ENCODE measurements around the gene METTL24.

Gene METTL24

GRCh38 chr6:110395221-110395620 is 37.1 kb upstream of the METTL24 start:
- Histone ChIP-seq H3F3A (ENCODE audit: insufficient read depth, low read length) (no peaks in the 10 kb centered on the region), H3K9me2 (ENCODE audit: low read depth, low read length) (no peaks in the 10 kb centered on the region), H3K27ac (ENCODE audit: low read depth, low read length, poor library complexity, severe bottlenecking) (no peak overlapping the region), H3K9me3 (ENCODE audit: low read length) (no peaks in the 10 kb centered on the region), H3K4me3 (ENCODE audit: low read depth, low read length, poor library complexity, severe bottlenecking) (no peak overlapping the region), H3K9ac (ENCODE audit: low read length) (no peak overlapping the region), H3K4me2 (ENCODE audit: low read length) (no peak overlapping the region), H3K79me2 (ENCODE audit: insufficient read depth, low read length) (no peaks in the 10 kb centered on the region), H4K20me1 (ENCODE audit: insufficient read depth, low read length) (no peaks in the 10 kb centered on the region), H3K36me3 (ENCODE audit: insufficient read depth, low read length) (no peaks in the 10 kb centered on the region), H3K27me3 (ENCODE audit: insufficient read depth, low read length) (no peaks in the 10 kb centered on the region), H2AFZ (ENCODE audit: low read length) (no peak overlapping the region), H3K4me1 (ENCODE audit: insufficient read depth, low read length, severe bottlenecking) (no peaks in the 10 kb centered on the region)
- no peak for TF ChIP-seq EZH2 (IDR thresholded peaks at IDR 0.05; ENCODE audit: borderline replicate concordance, low read length)

- Histone ChIP-seq H3K9ac (ENCODE audit: low read length) (no peak overlapping the region), H3K79me2 (ENCODE audit: insufficient read depth, low read length) (no peaks in the 10 kb centered on the region), H3K36me3 (ENCODE audit: insufficient read depth, low read length) (no peaks in the 10 kb centered on the region), H3K9me3 (ENCODE audit: low read length) (no peaks in the 10 kb centered on the region), H3K4me2 (ENCODE audit: low read length) (no peak overlapping the region), H2AFZ (ENCODE audit: low read length) (no peak overlapping the region), H4K20me1 (ENCODE audit: insufficient read depth, low read length) (no peaks in the 10 kb centered on the region), H3F3A (ENCODE audit: insufficient read depth, low read length) (no peaks in the 10 kb centered on the region), H3K4me3 (ENCODE audit: low read depth, low read length, poor library complexity, severe bottlenecking) (no peak overlapping the region), H3K9me2 (ENCODE audit: low read depth, low read length) (no peaks in the 10 kb centered on the region), H3K27ac (ENCODE audit: low read depth, low read length, poor library complexity, severe bottlenecking) (no peak overlapping the region), H3K4me1 (ENCODE audit: insufficient read depth, low read length, severe bottlenecking) (no peaks in the 10 kb centered on the region), H3K27me3 (ENCODE audit: insufficient read depth, low read length) (no peaks in the 10 kb centered on the region)
- no peak for TF ChIP-seq CTCF (IDR thresholded peaks at IDR 0.05; ENCODE audit: low read length)
- no peak for TF ChIP-seq EZH2 (IDR thresholded peaks at IDR 0.05; ENCODE audit: borderline replicate concordance, low read length)
These were observed 36.3 kb upstream of the METTL24 start for GRCh38 chr6:110394409-110394808.

GRCh38 chr6:110392727-110393126 is 34.6 kb upstream of the METTL24 start:
- no peak overlapping the region for H3K4me3 ChIP-seq (ENCODE audit: low read depth, low read length, poor library complexity, severe bottlenecking)
- no peaks in the 10 kb centered on the region for H3F3A ChIP-seq (ENCODE audit: insufficient read depth, low read length)
- H3K4me1 ChIP-seq (ENCODE audit: insufficient read depth, low read length, severe bottlenecking), result no peaks in the 10 kb centered on the region
- no peaks in the 10 kb centered on the region for H3K9me3 ChIP-seq (ENCODE audit: low read length)
- no peaks in the 10 kb centered on the region for H3K9me2 ChIP-seq (ENCODE audit: low read depth, low read length)
- H3K36me3 ChIP-seq (ENCODE audit: insufficient read depth, low read length), result no peaks in the 10 kb centered on the region
- H3K27ac ChIP-seq (ENCODE audit: low read depth, low read length, poor library complexity, severe bottlenecking), result no peak overlapping the region
- no peak overlapping the region for H3K9ac ChIP-seq (ENCODE audit: low read length)
- no peaks in the 10 kb centered on the region for H4K20me1 ChIP-seq (ENCODE audit: insufficient read depth, low read length)
- no peak overlapping the region for H2AFZ ChIP-seq (ENCODE audit: low read length)
- H3K4me2 ChIP-seq (ENCODE audit: low read length), result no peak overlapping the region
- TF ChIP-seq CTCF (IDR thresholded peaks at IDR 0.05; ENCODE audit: low read length) (no peak), EZH2 (IDR thresholded peaks at IDR 0.05; ENCODE audit: borderline replicate concordance, low read length) (no peak)
- no peaks in the 10 kb centered on the region for H3K27me3 ChIP-seq (ENCODE audit: insufficient read depth, low read length)
- no peaks in the 10 kb centered on the region for H3K79me2 ChIP-seq (ENCODE audit: insufficient read depth, low read length)

GRCh38 chr6:110390404-110390803 is 32.3 kb upstream of the METTL24 start:
- Histone ChIP-seq H3K36me3 (ENCODE audit: insufficient read depth, low read length) (no peaks in the 10 kb centered on the region), H2AFZ (ENCODE audit: low read length) (no peak overlapping the region), H3K4me1 (ENCODE audit: insufficient read depth, low read length, severe bottlenecking) (no peaks in the 10 kb centered on the region), H3K4me3 (ENCODE audit: low read depth, low read length, poor library complexity, severe bottlenecking) (no peak overlapping the region), H3K4me2 (ENCODE audit: low read length) (no peak overlapping the region), H3F3A (ENCODE audit: insufficient read depth, low read length) (no peaks in the 10 kb centered on the region), H3K79me2 (ENCODE audit: insufficient read depth, low read length) (no peaks in the 10 kb centered on the region), H3K27me3 (ENCODE audit: insufficient read depth, low read length) (no peaks in the 10 kb centered on the region), H4K20me1 (ENCODE audit: insufficient read depth, low read length) (no peaks in the 10 kb centered on the region), H3K9ac (ENCODE audit: low read length) (no peak overlapping the region), H3K27ac (ENCODE audit: low read depth, low read length, poor library complexity, severe bottlenecking) (no peak overlapping the region), H3K9me2 (ENCODE audit: low read depth, low read length) (no peaks in the 10 kb centered on the region), H3K9me3 (ENCODE audit: low read length) (no peaks in the 10 kb centered on the region)
- TF ChIP-seq EZH2 (IDR thresholded peaks at IDR 0.05; ENCODE audit: borderline replicate concordance, low read length), result no peak
- no peak for TF ChIP-seq CTCF (IDR thresholded peaks at IDR 0.05; ENCODE audit: low read length)
